Brain pericyte (primary cell): ENCODE measurements around the gene PAN2.
A peak's percentile ranks its signal among the peaks of the same experiment; 100 is the strongest.

Experiments
- DNase-seq: peaks from one replicate; pipeline ENCODE4 v3.0.0-alpha.2; 2012; ENCODE audit warnings: low read depth, low spot score

PAN2 gene

GRCh38 chr12:56267443-56268071 lies 66.2 kb downstream of the PAN2 start:
- DNase-seq = no peak

- peak; percentile 47 for DNase-seq
These were observed 66.9 kb downstream of the PAN2 start, which contains the start of gene COQ10A for GRCh38 chr12:56266693-56267442. Gene COQ10A (plus strand): TSS chr12:56266942. CDS start chr12:56267119, 177 bp downstream.
